HEK293T (cell line): ENCODE data around the gene PLCB1.

Experiments
- ARNT ChIP-seq: fragments of 450-650 bp; IDR thresholded peaks from 2 replicates; pipeline ENCODE4 v1.6.1; 2017; ENCODE audit warnings: mild to moderate bottlenecking
- FOXA1 ChIP-seq: fragments of 450-650 bp; IDR thresholded peaks from 2 replicates; pipeline ENCODE4 v1.6.1; 2016; ENCODE audit warnings: mild to moderate bottlenecking
- NFRKB ChIP-seq: fragments of 450-650 bp; IDR thresholded peaks from 2 replicates; pipeline ENCODE4 v1.6.1; 2016; ENCODE audit warnings: mild to moderate bottlenecking, moderate library complexity
- PKNOX1 ChIP-seq: fragments of 450-650 bp; IDR thresholded peaks from 2 replicates; pipeline ENCODE4 v1.6.1; 2016

GRCh38 chr20:8726460-8726859, 594.4 kb downstream of the PLCB1 start:
- no peak for TF ChIP-seq ARNT
- TF ChIP-seq FOXA1 = no peak
- TF ChIP-seq NFRKB = no peak
- no peak for TF ChIP-seq PKNOX1
